Measurements from ENCODE around the gene L3MBTL4.

L3MBTL4 gene

DNA sequence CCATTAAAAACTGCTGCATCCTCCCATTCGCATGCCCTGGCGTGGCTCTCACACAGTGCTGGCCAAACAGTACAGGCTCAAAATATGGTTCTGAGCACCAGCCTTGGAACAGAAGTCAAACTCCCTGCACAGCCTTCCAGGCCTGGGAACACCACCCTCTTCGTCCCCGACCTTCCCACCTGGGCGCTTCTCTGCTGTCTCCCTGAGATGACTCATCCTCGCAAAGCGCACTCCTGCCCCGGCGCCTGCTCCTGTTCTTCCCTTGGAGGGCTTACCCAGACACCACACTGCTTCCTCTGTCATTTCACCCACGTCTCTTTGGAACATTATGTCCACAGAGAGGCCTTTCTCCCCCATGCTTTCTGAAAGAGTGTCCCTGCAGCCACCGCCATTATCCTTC, 172.7 kb downstream of the L3MBTL4 start:
- Histone ChIP-seq H3K9me3 (ENCODE audit: control insufficient read depth in 1 of 2, low read length in 2 of 2) (no peaks in the 10 kb centered on the region), H3K4me1 (ENCODE audit: control insufficient read depth in 1 of 2, insufficient read depth in 2 of 2, low read length in 2 of 2) (no peaks in the 10 kb centered on the region), H3K9ac (ENCODE audit: low read depth in 1 of 2, low read length in 2 of 2) (no peak overlapping the region), H3K27ac (ENCODE audit: low read depth, low read length) (no peak overlapping the region), H3K27me3 (ENCODE audit: control insufficient read depth in 1 of 2, insufficient read depth in 2 of 2, low read length in 2 of 2) (no peaks in the 10 kb centered on the region), H3K4me3 (ENCODE audit: low read depth in 1 of 2, low read length in 2 of 2) (no peak overlapping the region), H3K36me3 (ENCODE audit: control insufficient read depth in 1 of 2, insufficient read depth in 2 of 2, low read length in 2 of 2) (no peaks in the 10 kb centered on the region)

DNA sequence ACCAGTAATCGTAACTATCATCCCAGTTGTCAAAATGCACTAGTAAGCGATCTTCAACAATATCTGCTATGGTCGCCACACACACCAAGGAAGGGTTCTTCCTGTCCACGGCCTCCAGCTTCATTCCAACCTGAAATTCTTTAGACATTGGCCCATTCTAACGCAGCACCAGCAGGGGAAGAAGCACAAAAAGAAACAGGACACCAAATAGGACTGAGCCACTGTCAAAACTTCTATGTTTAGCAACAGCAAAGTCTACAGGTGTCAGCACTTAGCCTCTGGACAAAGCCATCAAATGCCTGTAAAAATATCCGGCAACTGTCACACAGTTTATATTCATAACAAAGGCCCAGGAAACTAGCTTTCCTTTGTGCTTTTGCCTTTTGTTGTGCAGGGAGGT, 175.0 kb downstream of the L3MBTL4 start:
- no peaks in the 10 kb centered on the region for H3K27me3 ChIP-seq (ENCODE audit: control insufficient read depth in 1 of 2, insufficient read depth in 2 of 2, low read length in 2 of 2)
- no peak overlapping the region for H3K27ac ChIP-seq (ENCODE audit: low read depth, low read length)
- no peak overlapping the region for H3K9ac ChIP-seq (ENCODE audit: low read depth in 1 of 2, low read length in 2 of 2)
- H3K4me1 ChIP-seq (ENCODE audit: control insufficient read depth in 1 of 2, insufficient read depth in 2 of 2, low read length in 2 of 2): no peaks in the 10 kb centered on the region
- H3K9me3 ChIP-seq (ENCODE audit: control insufficient read depth in 1 of 2, low read length in 2 of 2): no peaks in the 10 kb centered on the region
- no peak overlapping the region for H3K4me3 ChIP-seq (ENCODE audit: low read depth in 1 of 2, low read length in 2 of 2)
- no peaks in the 10 kb centered on the region for H3K36me3 ChIP-seq (ENCODE audit: control insufficient read depth in 1 of 2, insufficient read depth in 2 of 2, low read length in 2 of 2)

DNA sequence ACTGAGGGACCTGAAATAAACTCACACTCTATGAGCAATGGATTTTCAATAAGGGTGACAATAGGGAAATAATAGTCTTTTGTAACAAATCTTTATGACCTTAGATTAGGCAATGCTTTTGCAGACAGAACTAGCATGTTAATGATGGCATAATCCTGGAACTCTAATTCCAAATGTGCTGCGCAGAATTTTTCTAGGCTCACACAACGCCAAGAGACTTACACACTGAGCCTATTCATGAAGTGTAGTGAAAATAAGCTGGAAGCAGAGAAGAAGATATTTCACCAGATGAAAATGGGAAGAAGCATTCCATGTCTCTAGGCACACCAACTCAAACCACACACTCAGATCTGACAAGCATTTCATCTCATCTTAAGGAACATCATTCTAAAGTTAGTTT, 178.5 kb downstream of the L3MBTL4 start:
- Histone ChIP-seq H3K4me3 (ENCODE audit: low read depth in 1 of 2, low read length in 2 of 2) (no peak overlapping the region), H3K9ac (ENCODE audit: low read depth in 1 of 2, low read length in 2 of 2) (no peak overlapping the region), H3K27ac (ENCODE audit: low read depth, low read length) (no peak overlapping the region), H3K27me3 (ENCODE audit: control insufficient read depth in 1 of 2, insufficient read depth in 2 of 2, low read length in 2 of 2) (no peaks in the 10 kb centered on the region), H3K9me3 (ENCODE audit: control insufficient read depth in 1 of 2, low read length in 2 of 2) (no peaks in the 10 kb centered on the region), H3K36me3 (ENCODE audit: control insufficient read depth in 1 of 2, insufficient read depth in 2 of 2, low read length in 2 of 2) (no peaks in the 10 kb centered on the region), H3K4me1 (ENCODE audit: control insufficient read depth in 1 of 2, insufficient read depth in 2 of 2, low read length in 2 of 2) (no peaks in the 10 kb centered on the region)

DNA sequence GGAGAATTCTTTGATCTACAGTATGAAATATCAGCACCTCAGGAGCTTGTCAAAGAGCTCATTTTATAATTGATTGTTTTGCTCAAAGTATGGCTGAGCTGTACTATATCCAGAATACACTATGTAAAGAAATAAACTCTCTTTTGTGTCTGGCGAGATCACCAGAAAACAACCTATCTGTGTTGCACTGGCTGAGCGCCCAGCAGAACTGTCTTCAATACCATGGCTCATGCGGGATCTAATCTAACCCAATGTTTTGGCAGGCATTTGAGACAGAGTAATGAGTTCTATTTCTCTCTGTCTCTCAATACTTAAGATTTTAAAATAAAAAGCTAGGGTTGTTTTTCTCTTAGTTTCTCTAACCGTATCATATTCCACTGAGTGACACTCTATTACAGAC, 192.4 kb downstream of the L3MBTL4 start:
- Histone ChIP-seq H3K27me3 (ENCODE audit: control insufficient read depth in 1 of 2, insufficient read depth in 2 of 2, low read length in 2 of 2) (no peaks in the 10 kb centered on the region), H3K4me3 (ENCODE audit: low read depth in 1 of 2, low read length in 2 of 2) (no peak overlapping the region), H3K4me1 (ENCODE audit: control insufficient read depth in 1 of 2, insufficient read depth in 2 of 2, low read length in 2 of 2) (no peaks in the 10 kb centered on the region), H3K36me3 (ENCODE audit: control insufficient read depth in 1 of 2, insufficient read depth in 2 of 2, low read length in 2 of 2) (no peaks in the 10 kb centered on the region), H3K27ac (ENCODE audit: low read depth, low read length) (no peak overlapping the region), H3K9ac (ENCODE audit: low read depth in 1 of 2, low read length in 2 of 2) (no peak overlapping the region), H3K9me3 (ENCODE audit: control insufficient read depth in 1 of 2, low read length in 2 of 2) (peaks cover 0 to 3% of the 10 kb centered on the region in 2 donors)

DNA sequence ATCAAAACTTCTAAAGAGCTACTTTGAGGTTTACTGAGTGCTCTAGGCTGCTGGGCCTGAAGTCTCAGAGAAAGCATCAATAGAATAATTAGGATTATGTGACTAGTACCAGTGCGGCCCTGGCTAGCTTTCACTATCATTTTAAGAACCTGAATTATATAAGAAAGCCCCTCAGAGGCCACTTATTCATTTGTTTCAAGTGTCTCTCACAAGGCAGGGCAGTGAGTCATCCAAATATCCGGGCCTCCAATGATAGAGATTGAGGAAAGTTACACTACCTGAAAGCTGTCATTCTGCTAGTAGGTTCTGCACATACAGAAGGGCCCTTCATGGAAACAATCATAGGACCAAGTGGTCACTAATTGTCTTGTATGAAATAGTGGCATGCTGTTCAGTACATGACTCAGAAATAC, 193.1 kb downstream of the L3MBTL4 start:
- Histone ChIP-seq H3K27ac (ENCODE audit: low read depth, low read length) (no peak overlapping the region), H3K36me3 (ENCODE audit: control insufficient read depth in 1 of 2, insufficient read depth in 2 of 2, low read length in 2 of 2) (no peaks in the 10 kb centered on the region), H3K4me1 (ENCODE audit: control insufficient read depth in 1 of 2, insufficient read depth in 2 of 2, low read length in 2 of 2) (no peaks in the 10 kb centered on the region), H3K4me3 (ENCODE audit: low read depth in 1 of 2, low read length in 2 of 2) (no peak overlapping the region), H3K9me3 (ENCODE audit: control insufficient read depth in 1 of 2, low read length in 2 of 2) (peaks cover 0 to 3% of the 10 kb centered on the region in 2 donors), H3K27me3 (ENCODE audit: control insufficient read depth in 1 of 2, insufficient read depth in 2 of 2, low read length in 2 of 2) (no peaks in the 10 kb centered on the region), H3K9ac (ENCODE audit: low read depth in 1 of 2, low read length in 2 of 2) (no peak overlapping the region)

DNA sequence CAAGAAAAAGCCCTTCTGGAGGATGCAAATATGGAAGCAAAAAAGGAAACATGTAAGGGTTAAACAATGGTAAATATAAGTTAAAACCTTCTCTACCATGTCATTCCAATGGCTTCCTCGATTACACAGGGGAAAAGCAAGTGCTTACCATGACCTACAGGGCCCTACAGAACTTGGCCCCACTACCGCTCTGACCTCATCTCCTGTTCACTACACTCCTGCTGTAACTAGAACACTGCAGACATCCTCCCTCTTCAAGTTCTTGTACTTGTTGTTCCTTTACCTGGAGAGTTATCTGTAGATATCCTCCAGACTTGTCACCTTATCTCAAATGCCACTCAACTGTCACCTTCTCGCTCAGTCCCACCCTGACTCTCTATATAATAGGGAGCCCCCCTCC, 194.6 kb downstream of the L3MBTL4 start:
- Histone ChIP-seq H3K4me1 (ENCODE audit: control insufficient read depth in 1 of 2, insufficient read depth in 2 of 2, low read length in 2 of 2) (no peaks in the 10 kb centered on the region), H3K27me3 (ENCODE audit: control insufficient read depth in 1 of 2, insufficient read depth in 2 of 2, low read length in 2 of 2) (no peaks in the 10 kb centered on the region), H3K9ac (ENCODE audit: low read depth in 1 of 2, low read length in 2 of 2) (no peak overlapping the region)

DNA sequence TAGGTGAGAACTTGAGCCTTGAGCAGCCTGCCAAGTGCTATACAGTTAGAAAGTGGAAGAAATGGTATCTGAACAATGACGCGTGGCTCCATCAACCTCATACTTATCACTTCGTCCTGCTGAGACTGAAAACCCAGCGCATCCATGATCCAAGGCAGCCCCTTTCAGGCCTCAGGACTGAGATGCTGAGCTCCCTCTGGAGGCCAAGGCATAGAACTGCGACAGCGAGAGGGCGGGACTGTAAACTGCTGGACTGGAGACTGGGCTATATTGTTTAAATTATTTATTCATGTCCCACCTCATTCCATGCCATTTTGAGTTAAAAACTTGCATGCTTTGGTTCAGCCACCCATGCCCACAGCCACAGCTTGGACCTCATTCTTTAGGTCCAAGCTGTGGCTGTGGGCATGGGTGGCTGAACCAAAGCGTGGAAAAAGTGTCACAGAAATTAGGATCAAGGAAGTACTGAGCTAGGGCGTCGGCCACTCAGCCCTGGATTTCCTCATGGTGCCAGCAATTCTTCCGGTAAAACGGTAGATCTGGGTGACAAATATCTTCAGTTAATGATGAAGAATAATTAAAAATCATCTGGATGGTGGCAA, 195.5 kb downstream of the L3MBTL4 start:
- H3K4me3 ChIP-seq (ENCODE audit: low read depth in 1 of 2, low read length in 2 of 2): no peak overlapping the region
- no peaks in the 10 kb centered on the region for H3K27me3 ChIP-seq (ENCODE audit: control insufficient read depth in 1 of 2, insufficient read depth in 2 of 2, low read length in 2 of 2)
- no peaks in the 10 kb centered on the region for H3K36me3 ChIP-seq (ENCODE audit: control insufficient read depth in 1 of 2, insufficient read depth in 2 of 2, low read length in 2 of 2)
- no peak overlapping the region for H3K9ac ChIP-seq (ENCODE audit: low read depth in 1 of 2, low read length in 2 of 2)
- H3K4me1 ChIP-seq (ENCODE audit: control insufficient read depth in 1 of 2, insufficient read depth in 2 of 2, low read length in 2 of 2): no peaks in the 10 kb centered on the region
- H3K9me3 ChIP-seq (ENCODE audit: control insufficient read depth in 1 of 2, low read length in 2 of 2): no peaks in the 10 kb centered on the region
- H3K27ac ChIP-seq (ENCODE audit: low read depth, low read length): no peak overlapping the region

More for the DNA sequence above, 194.6 kb downstream of the L3MBTL4 start:
- Histone ChIP-seq H3K9me3 (ENCODE audit: control insufficient read depth in 1 of 2, low read length in 2 of 2) (peaks cover 0 to 3% of the 10 kb centered on the region in 2 donors), H3K4me3 (ENCODE audit: low read depth in 1 of 2, low read length in 2 of 2) (no peak overlapping the region), H3K27ac (ENCODE audit: low read depth, low read length) (no peak overlapping the region), H3K36me3 (ENCODE audit: control insufficient read depth in 1 of 2, insufficient read depth in 2 of 2, low read length in 2 of 2) (no peaks in the 10 kb centered on the region)

DNA sequence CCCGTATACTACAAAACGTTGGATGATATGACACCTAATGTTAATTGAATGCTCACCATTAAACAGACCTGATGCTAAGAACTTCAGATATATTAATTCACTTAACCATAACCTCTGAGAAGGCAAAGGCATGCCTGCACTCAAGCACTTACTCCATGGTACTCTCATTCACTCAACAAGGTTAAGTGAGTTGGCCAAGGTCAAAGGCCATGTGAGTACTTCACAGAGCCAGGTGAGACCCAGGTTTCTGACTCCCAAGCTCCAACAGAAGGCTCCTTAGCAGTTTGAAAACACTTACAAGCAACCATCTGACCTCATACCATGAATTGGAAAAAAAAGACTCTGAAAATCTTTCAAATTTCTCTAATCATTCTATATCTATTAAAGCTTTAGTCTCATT, 198.8 kb downstream of the L3MBTL4 start:
- H3K4me1 ChIP-seq (ENCODE audit: control insufficient read depth in 1 of 2, insufficient read depth in 2 of 2, low read length in 2 of 2): no peaks in the 10 kb centered on the region
- H3K4me3 ChIP-seq (ENCODE audit: low read depth in 1 of 2, low read length in 2 of 2): no peak overlapping the region
- H3K9me3 ChIP-seq (ENCODE audit: control insufficient read depth in 1 of 2, low read length in 2 of 2): no peaks in the 10 kb centered on the region
- no peak overlapping the region for H3K9ac ChIP-seq (ENCODE audit: low read depth in 1 of 2, low read length in 2 of 2)
- no peaks in the 10 kb centered on the region for H3K27me3 ChIP-seq (ENCODE audit: control insufficient read depth in 1 of 2, insufficient read depth in 2 of 2, low read length in 2 of 2)
- H3K36me3 ChIP-seq (ENCODE audit: control insufficient read depth in 1 of 2, insufficient read depth in 2 of 2, low read length in 2 of 2): no peaks in the 10 kb centered on the region
- H3K27ac ChIP-seq (ENCODE audit: low read depth, low read length): no peak overlapping the region

DNA sequence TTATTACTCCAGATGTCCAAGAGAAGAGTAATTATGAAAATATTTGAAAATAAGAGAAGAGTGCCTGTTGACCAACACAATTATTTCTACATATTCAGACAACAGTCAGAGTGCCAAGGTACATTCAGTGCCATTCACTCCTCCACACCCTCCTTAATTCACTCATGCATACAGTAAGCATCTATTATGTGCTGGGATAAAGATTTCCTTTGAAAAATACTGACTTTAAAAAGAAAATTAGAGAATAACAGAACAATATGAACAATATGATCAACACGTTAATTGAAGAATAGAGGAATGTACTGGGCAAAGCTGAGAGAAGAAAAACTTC, 203.6 kb downstream of the L3MBTL4 start:
- Histone ChIP-seq H3K36me3 (ENCODE audit: control insufficient read depth in 1 of 2, insufficient read depth in 2 of 2, low read length in 2 of 2) (no peaks in the 10 kb centered on the region), H3K9me3 (ENCODE audit: control insufficient read depth in 1 of 2, low read length in 2 of 2) (no peaks in the 10 kb centered on the region), H3K4me3 (ENCODE audit: low read depth in 1 of 2, low read length in 2 of 2) (no peak overlapping the region), H3K27me3 (ENCODE audit: control insufficient read depth in 1 of 2, insufficient read depth in 2 of 2, low read length in 2 of 2) (no peaks in the 10 kb centered on the region), H3K27ac (ENCODE audit: low read depth, low read length) (no peak overlapping the region), H3K9ac (ENCODE audit: low read depth in 1 of 2, low read length in 2 of 2) (no peak overlapping the region), H3K4me1 (ENCODE audit: control insufficient read depth in 1 of 2, insufficient read depth in 2 of 2, low read length in 2 of 2) (no peaks in the 10 kb centered on the region)

DNA sequence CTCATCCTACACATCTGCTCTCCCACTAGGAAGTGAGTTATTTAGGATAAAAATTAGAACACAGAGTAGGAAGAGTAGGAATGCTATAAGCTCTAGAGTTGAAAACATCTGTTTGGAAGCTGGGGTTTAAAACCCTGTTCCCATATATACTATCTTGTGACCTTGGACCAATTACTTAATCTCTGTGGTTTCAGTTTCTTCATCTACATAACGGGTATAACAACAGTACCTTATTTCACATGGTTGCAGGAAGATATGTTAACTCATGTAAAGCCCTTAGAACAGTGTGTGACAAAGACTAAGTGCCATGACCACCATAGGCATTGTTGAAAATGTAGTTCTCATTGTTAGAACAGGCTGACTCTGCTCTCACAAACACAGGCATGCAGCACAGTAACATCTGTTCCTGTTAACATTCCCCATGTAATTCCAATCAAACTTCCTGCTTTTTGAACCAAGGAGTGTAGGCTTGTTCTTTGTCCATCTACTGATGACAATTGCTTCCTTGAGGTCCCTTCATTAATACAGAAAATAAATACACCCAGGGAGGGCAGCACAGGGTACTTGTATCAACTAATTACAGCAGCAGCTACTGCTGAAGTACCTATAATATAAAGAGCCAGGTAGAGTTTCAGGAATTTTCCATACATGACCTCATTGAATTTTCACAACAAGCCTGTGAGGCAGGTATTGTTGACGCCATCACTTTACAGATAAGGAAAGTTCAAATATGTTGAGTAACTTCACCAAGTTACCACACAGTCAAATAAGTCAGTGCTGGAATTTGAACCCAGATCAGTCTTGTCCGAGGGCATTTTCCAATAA, 204.2 kb downstream of the L3MBTL4 start:
- Histone ChIP-seq H3K27me3 (ENCODE audit: control insufficient read depth in 1 of 2, insufficient read depth in 2 of 2, low read length in 2 of 2) (no peaks in the 10 kb centered on the region), H3K9me3 (ENCODE audit: control insufficient read depth in 1 of 2, low read length in 2 of 2) (no peaks in the 10 kb centered on the region), H3K36me3 (ENCODE audit: control insufficient read depth in 1 of 2, insufficient read depth in 2 of 2, low read length in 2 of 2) (no peaks in the 10 kb centered on the region), H3K9ac (ENCODE audit: low read depth in 1 of 2, low read length in 2 of 2) (no peak overlapping the region), H3K27ac (ENCODE audit: low read depth, low read length) (no peak overlapping the region), H3K4me3 (ENCODE audit: low read depth in 1 of 2, low read length in 2 of 2) (no peak overlapping the region), H3K4me1 (ENCODE audit: control insufficient read depth in 1 of 2, insufficient read depth in 2 of 2, low read length in 2 of 2) (no peaks in the 10 kb centered on the region)

Data from duodenal mucosa (tissue), 2 donors.